ENCODE data around the gene SYNDIG1.

- no peak for TF ChIP-seq EZH2 (IDR thresholded peaks at IDR 0.05; ENCODE audit: borderline replicate concordance, low read depth, low read length, poor library complexity, severe bottlenecking)
- TF ChIP-seq, protein P1, sequence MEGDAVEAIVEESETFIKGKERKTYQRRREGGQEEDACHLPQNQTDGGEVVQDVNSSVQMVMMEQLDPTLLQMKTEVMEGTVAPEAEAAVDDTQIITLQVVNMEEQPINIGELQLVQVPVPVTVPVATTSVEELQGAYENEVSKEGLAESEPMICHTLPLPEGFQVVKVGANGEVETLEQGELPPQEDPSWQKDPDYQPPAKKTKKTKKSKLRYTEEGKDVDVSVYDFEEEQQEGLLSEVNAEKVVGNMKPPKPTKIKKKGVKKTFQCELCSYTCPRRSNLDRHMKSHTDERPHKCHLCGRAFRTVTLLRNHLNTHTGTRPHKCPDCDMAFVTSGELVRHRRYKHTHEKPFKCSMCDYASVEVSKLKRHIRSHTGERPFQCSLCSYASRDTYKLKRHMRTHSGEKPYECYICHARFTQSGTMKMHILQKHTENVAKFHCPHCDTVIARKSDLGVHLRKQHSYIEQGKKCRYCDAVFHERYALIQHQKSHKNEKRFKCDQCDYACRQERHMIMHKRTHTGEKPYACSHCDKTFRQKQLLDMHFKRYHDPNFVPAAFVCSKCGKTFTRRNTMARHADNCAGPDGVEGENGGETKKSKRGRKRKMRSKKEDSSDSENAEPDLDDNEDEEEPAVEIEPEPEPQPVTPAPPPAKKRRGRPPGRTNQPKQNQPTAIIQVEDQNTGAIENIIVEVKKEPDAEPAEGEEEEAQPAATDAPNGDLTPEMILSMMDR (conservative IDR thresholded peaks at IDR 0.05; ENCODE audit: low read depth, low read length), result no peak
Measured at GRCh38 chr20:24543168-24543567, 73.7 kb downstream of the SYNDIG1 start.

Data from A673 (cell line).